ENCODE results near the gene ITIH4. TPM values are rescaled to one million over a fixed set of nuclear protein-coding genes. Genes with fewer than 3 reads are reported as not detected.

ITIH4 gene
- 0.26 and 1.8 TPM in 2 replicates for total RNA-seq

DNA sequence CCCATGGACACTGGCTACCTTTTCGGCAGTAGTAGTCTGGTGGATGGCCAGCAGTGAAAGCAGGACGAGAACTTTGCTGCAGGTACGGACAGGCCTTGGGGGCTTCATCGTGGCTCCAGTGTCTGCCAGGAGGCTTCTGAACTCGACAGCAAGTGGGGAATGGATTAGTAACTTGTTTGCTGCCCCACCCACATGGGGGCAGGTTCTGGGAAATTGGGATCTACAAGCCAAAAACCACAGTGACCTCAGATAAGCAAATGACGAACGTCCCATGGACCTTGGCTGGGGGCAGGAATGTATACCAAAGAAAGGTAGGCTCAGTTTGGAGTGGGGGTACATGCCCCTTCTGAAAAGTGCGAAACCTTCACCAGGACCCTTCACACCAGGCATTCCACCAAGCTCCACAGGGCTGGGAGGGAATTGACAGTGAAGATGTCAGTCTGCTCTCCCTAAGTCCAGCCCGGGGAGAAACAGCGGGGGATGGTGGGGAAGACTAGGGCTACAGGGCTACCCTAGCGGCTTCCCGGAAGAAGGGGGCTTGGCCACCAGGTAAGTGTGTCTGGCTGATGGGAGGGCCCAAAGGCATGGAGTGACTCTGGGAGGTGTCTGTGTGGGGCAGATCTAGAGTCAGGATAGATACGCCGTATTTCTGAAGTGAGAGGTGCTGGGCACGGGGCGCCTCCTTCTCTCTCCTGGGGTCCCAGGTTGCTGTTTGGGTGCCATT lies at the start of gene ITIH4:
Gene ITIH4, minus strand, starts transcription at position 138 of the 724 bp plus-strand sequence. Its CDS starts 30 bp downstream, at position 108.
- TF ChIP-seq, protein P1, sequence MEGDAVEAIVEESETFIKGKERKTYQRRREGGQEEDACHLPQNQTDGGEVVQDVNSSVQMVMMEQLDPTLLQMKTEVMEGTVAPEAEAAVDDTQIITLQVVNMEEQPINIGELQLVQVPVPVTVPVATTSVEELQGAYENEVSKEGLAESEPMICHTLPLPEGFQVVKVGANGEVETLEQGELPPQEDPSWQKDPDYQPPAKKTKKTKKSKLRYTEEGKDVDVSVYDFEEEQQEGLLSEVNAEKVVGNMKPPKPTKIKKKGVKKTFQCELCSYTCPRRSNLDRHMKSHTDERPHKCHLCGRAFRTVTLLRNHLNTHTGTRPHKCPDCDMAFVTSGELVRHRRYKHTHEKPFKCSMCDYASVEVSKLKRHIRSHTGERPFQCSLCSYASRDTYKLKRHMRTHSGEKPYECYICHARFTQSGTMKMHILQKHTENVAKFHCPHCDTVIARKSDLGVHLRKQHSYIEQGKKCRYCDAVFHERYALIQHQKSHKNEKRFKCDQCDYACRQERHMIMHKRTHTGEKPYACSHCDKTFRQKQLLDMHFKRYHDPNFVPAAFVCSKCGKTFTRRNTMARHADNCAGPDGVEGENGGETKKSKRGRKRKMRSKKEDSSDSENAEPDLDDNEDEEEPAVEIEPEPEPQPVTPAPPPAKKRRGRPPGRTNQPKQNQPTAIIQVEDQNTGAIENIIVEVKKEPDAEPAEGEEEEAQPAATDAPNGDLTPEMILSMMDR (IDR thresholded peaks at IDR 0.05; ENCODE audit: insufficient read depth, low read length, severe bottlenecking) = no peak
- peak; percentile 55 for FAIRE-seq
- no peaks in the 10 kb centered on the region for H3K27me3 ChIP-seq (ENCODE audit: control insufficient read depth, insufficient read depth, low read length)
- no peaks in the 10 kb centered on the region for H3K36me3 ChIP-seq (ENCODE audit: control insufficient read depth, insufficient read depth, low read length)
- DNase-seq (ENCODE audit: low read depth) = peak; percentile 44
- no peak within 1 kb of the TSS for H3K4me3 ChIP-seq (ENCODE audit: low read depth, low read length)

DNA sequence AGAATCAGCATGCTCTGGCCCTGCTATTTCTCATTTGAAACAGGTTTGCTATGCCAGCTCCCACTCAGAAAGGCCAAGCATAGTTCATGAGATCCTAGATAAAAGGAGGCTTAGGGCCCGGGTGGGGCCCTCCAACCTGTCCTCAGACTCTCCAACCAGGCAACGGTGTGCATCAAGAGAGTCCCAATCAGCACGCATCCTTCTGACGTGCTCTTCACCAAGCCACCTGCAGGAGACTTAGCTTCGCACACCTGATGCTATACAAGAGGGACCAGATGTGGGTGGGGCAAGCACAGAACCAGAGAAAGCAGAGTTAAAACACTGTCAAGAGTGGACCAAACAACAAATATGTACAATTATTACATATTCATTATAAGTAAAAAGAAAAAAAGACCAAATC lies 49.6 kb upstream of the ITIH4 start:
- H3K27me3 ChIP-seq (ENCODE audit: control insufficient read depth, insufficient read depth, low read length) = no peaks in the 10 kb centered on the region
- H3K36me3 ChIP-seq (ENCODE audit: control insufficient read depth, insufficient read depth, low read length) = no peaks in the 10 kb centered on the region
- TF ChIP-seq, protein P1 (IDR thresholded peaks at IDR 0.05; ENCODE audit: insufficient read depth, low read length, severe bottlenecking) = no peak
- no peak for FAIRE-seq
- no peak for DNase-seq (ENCODE audit: low read depth)
- H3K4me3 ChIP-seq (ENCODE audit: low read depth, low read length) = no peak overlapping the region

DNA sequence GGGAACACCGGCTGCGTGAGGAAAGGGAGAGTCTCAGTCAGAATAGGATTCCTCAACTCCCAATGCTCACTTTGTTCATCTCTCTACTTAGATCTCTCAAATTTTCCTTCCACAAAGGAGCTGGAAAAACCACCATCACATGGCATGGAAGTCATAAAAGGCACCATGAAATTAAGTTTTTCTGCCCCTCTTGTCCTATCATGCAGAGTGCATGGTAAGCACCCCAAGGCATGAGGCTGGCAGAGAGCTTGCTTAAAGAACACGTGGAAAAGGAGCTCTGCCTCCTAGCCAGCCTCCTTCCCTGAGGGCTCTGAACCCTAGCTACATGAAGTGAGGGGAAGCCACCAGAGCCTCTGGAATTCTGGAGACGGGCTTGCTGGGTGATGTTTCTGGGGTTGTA lies 49.1 kb upstream of the ITIH4 start:
- no peaks in the 10 kb centered on the region for H3K27me3 ChIP-seq (ENCODE audit: control insufficient read depth, insufficient read depth, low read length)
- TF ChIP-seq, protein P1 (IDR thresholded peaks at IDR 0.05; ENCODE audit: insufficient read depth, low read length, severe bottlenecking) = no peak
- no peak overlapping the region for H3K4me3 ChIP-seq (ENCODE audit: low read depth, low read length)
- DNase-seq (ENCODE audit: low read depth) (no peak), FAIRE-seq (no peak)
- no peaks in the 10 kb centered on the region for H3K36me3 ChIP-seq (ENCODE audit: control insufficient read depth, insufficient read depth, low read length)

DNA sequence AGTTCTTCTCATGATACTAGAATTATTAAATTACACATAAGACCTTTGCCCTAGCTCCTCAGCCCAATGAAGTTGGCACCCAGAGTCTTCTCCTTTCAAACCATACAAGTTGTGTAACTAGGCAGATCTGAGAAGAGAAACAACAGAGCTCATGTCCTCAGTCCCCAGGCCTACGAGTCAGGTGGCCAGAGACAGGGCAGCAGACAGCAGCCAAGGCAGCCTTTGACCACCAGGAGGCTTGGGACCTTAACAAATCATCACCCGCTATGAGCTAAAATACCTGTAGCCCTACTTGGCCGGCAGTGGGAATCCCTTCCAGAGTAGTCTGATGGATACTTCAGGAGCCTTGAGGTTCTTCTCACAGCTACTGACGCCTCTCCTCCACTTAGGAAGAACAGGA lies 48.6 kb upstream of the ITIH4 start:
- Histone ChIP-seq H3K4me3 (ENCODE audit: low read depth, low read length) (no peak overlapping the region), H3K27me3 (ENCODE audit: control insufficient read depth, insufficient read depth, low read length) (no peaks in the 10 kb centered on the region), H3K36me3 (ENCODE audit: control insufficient read depth, insufficient read depth, low read length) (no peaks in the 10 kb centered on the region)
- TF ChIP-seq, protein P1 (IDR thresholded peaks at IDR 0.05; ENCODE audit: insufficient read depth, low read length, severe bottlenecking) = no peak
- no peak for DNase-seq (ENCODE audit: low read depth)
- FAIRE-seq = no peak

DNA sequence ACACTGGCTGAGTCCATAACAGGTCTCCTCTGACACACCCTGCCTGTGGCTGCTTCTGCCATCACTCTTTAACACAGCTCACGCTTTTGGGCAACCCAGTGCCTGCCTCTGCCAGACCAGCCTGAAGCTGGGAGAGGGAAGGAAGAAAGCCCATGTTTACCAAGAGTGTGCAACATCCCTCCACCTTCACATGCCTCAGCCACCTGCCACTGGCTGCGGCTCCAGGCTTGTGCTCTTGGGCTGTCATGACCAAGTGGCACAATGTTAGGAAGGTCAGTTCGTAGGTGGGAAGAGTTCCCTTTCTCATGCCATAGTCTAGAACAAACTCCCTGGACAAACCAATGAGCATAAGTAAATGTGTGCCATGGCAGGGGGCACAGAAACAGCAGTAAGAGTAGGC lies 46.6 kb upstream of the ITIH4 start:
- no peak overlapping the region for H3K4me3 ChIP-seq (ENCODE audit: low read depth, low read length)
- TF ChIP-seq, protein P1 (IDR thresholded peaks at IDR 0.05; ENCODE audit: insufficient read depth, low read length, severe bottlenecking) = no peak
- H3K36me3 ChIP-seq (ENCODE audit: control insufficient read depth, insufficient read depth, low read length) = no peaks in the 10 kb centered on the region
- FAIRE-seq (no peak), DNase-seq (ENCODE audit: low read depth) (no peak)
- H3K27me3 ChIP-seq (ENCODE audit: control insufficient read depth, insufficient read depth, low read length) = no peaks in the 10 kb centered on the region
